HT-29 (cell line): ENCODE data around the gene CD4. TPM values are rescaled to one million over a fixed set of nuclear protein-coding genes. Genes with fewer than 3 reads are reported as not detected.

Experiments used
- DNase-seq: peaks from one replicate; pipeline ENCODE4 v3.0.0-alpha.2; 2015; ENCODE audit warnings: low spot score
- total RNA-seq: library from RNA; depleted of rRNA; stranded (reverse); fragments of >200 nt; shearing (Covaris generic); gene quantifications from 2 replicates; pipeline ENCODE4 v1.2.3, GENCODE V29; 2014

CD4 gene
- total RNA-seq, 1 experiment from 2014 or later = 0.25 TPM

GRCh38 chr12:6765048-6765633 is 24.2 kb upstream of the CD4 start:
- no peak for DNase-seq

- DNase-seq = peak; percentile 53
Observed at GRCh38 chr12:6765634-6766581, 23.4 kb upstream of the CD4 start, which contains the start of gene PTMS. PTMS (plus strand) TSS chr12:6766363; CDS start chr12:6766706, 343 bp downstream.

- peak; percentile 76 for DNase-seq
Observed at GRCh38 chr12:6766651-6767349, 22.5 kb upstream of the CD4 start.

GRCh38 chr12:6767353-6768319 is 21.7 kb upstream of the CD4 start:
- DNase-seq = peak; percentile 32

GRCh38 chr12:6768437-6768914 is 20.9 kb upstream of the CD4 start:
- no peak for DNase-seq

- peak; percentile 53 for DNase-seq
Observed at GRCh38 chr12:6768990-6769389, 20.3 kb upstream of the CD4 start.

GRCh38 chr12:6769666-6770065 is 19.7 kb upstream of the CD4 start:
- DNase-seq = no peak

GRCh38 chr12:6770094-6770493 is 19.2 kb upstream of the CD4 start:
- DNase-seq = no peak

GRCh38 chr12:6770600-6770999 is 18.7 kb upstream of the CD4 start:
- no peak for DNase-seq

GRCh38 chr12:6771091-6771495 is 18.2 kb upstream of the CD4 start:
- no peak for DNase-seq

- no peak for DNase-seq
Observed at GRCh38 chr12:6771509-6772330, 17.6 kb upstream of the CD4 start.

- DNase-seq = no peak
Observed at GRCh38 chr12:6772331-6772695, 17.0 kb upstream of the CD4 start, which contains the start of gene LAG3. LAG3 (plus strand) TSS chr12:6772520; CDS start chr12:6772853, 333 bp downstream.

- no peak for DNase-seq
Observed at GRCh38 chr12:6772726-6773589, 16.4 kb upstream of the CD4 start.

- DNase-seq = no peak
Observed at GRCh38 chr12:6773590-6774351, 15.6 kb upstream of the CD4 start.

- no peak for DNase-seq
Observed at GRCh38 chr12:6774499-6775062, 14.7 kb upstream of the CD4 start.

- peak; percentile 31 for DNase-seq
Observed at GRCh38 chr12:6775185-6776174, 13.8 kb upstream of the CD4 start.

- DNase-seq = no peak
Observed at GRCh38 chr12:6777386-6777785, 11.9 kb upstream of the CD4 start.
